Body of pancreas (tissue), 4 donors: ENCODE data around the gene TMCC3.

ENCODE experiments used
- CTCF ChIP-seq, 7 experiments: fragments of 450-650 bp in 4 of 7; fragments of 200-600 bp in 3 of 7; sonication (generic) in 3 of 7; IDR thresholded peaks; one replicate each; pipeline ENCODE4 v1.5.1; 2016 to 2019; ENCODE audit warnings: antibody characterized with exemption in 7 of 7
- POLR2A ChIP-seq, 3 donors: fragments of 450-650 bp; IDR thresholded peaks; one replicate each; pipeline ENCODE4 v1.6.1; 2016; ENCODE audit warnings: antibody characterized with exemption in 3 of 3, mild to moderate bottlenecking in 2 of 3

GRCh38 chr12:94674051-94674451 lies 23.7 kb upstream of the TMCC3 start:
- TF ChIP-seq POLR2A (IDR thresholded peaks at IDR 0.05), result no peak
- TF ChIP-seq CTCF (IDR thresholded peaks at IDR 0.05), result no peak
